ENCODE data around the gene BLTP2. TPM values are rescaled to one million over a fixed set of nuclear protein-coding genes. Genes with fewer than 3 reads are reported as not detected.

Gene BLTP2
- 54.8 TPM for polyA plus RNA-seq (2013, experiment 1 of 2)
- polyA plus RNA-seq (2013, experiment 2 of 2), result 57.3 TPM

GRCh38 chr17:28644787-28645575 lies at the start of gene BLTP2:
Gene BLTP2 (minus strand): TSS chr17:28645158. CDS start chr17:28645056, 102 bp downstream.
- Histone ChIP-seq H3K4me1 (ENCODE audit: control insufficient read depth, insufficient read depth, low read depth, low read length) (peaks cover 4% of the 10 kb centered on the region), H3K4me2 (ENCODE audit: low read length, poor library complexity, severe bottlenecking) (peak within 1 kb of the TSS; percentile 100), H3K36me3 (ENCODE audit: control insufficient read depth in 1 of 2, insufficient read depth in 2 of 2, low read depth in 1 of 2, low read length in 2 of 2) (peaks cover 30 to 48% of the 10 kb centered on the region in 2 experiments), H3K9me3 (ENCODE audit: control insufficient read depth, low read length) (no peaks in the 10 kb centered on the region), H2AFZ (ENCODE audit: low read depth, low read length) (peak within 1 kb of the TSS; percentile 83), H3K4me3 (ENCODE audit: insufficient read depth in 1 of 2, low read depth in 1 of 2, low read length in 2 of 2) (peak within 1 kb of the TSS; percentile 85 to 98), H3K14ac (ENCODE audit: low read length in 2 of 2) (peak within 1 kb of the TSS in 1 of 2 experiments; percentile 37), H3K9ac (ENCODE audit: low read length) (peak within 1 kb of the TSS; percentile 90), H3K27me3 (ENCODE audit: control insufficient read depth in 1 of 2, insufficient read depth in 1 of 2, low read length in 2 of 2) (no peaks in the 10 kb centered on the region), H3K4ac (ENCODE audit: low read depth in 1 of 2, low read length in 2 of 2) (peak within 1 kb of the TSS; percentile 60 to 95), H3K18ac (ENCODE audit: low read depth in 1 of 2, low read length in 2 of 2) (peak within 1 kb of the TSS; percentile 88 to 96), H2BK15ac (ENCODE audit: low read depth, poor library complexity, severe bottlenecking) (no peak within 1 kb of the TSS), H2AK5ac (ENCODE audit: low read length, severe bottlenecking) (peak within 1 kb of the TSS; percentile 49), H4K91ac (ENCODE audit: low read length) (peak within 1 kb of the TSS; percentile 21), H3K79me1 (replicated peaks; ENCODE audit: low read length, poor library complexity, severe bottlenecking) (peaks cover 37% of the 10 kb centered on the region), H4K8ac (ENCODE audit: low read length) (peak within 1 kb of the TSS; percentile 67), H2BK5ac (ENCODE audit: low read depth, low read length, poor library complexity, severe bottlenecking) (no peak within 1 kb of the TSS), H2BK120ac (ENCODE audit: low read depth, low read length) (no peak within 1 kb of the TSS), H3K27ac (ENCODE audit: low read length, poor library complexity, severe bottlenecking) (peak within 1 kb of the TSS; percentile 75), H3K23ac (ENCODE audit: low read length in 2 of 2) (no peak within 1 kb of the TSS), H2BK12ac (ENCODE audit: low read length in 2 of 2) (no peak within 1 kb of the TSS)
- under 1% methylated on average over 64 of the region's 89 CpGs for WGBS
- DNase-seq, result peak; percentile 95

- Histone ChIP-seq H3K79me1 (replicated peaks; ENCODE audit: low read length, poor library complexity, severe bottlenecking) (peaks cover 14% of the 10 kb centered on the region), H2BK5ac (ENCODE audit: low read depth, low read length, poor library complexity, severe bottlenecking) (no peak overlapping the region), H3K4me2 (ENCODE audit: low read length, poor library complexity, severe bottlenecking) (no peak overlapping the region), H2AFZ (ENCODE audit: low read depth, low read length) (no peak overlapping the region), H3K9me3 (ENCODE audit: control insufficient read depth, low read length) (no peaks in the 10 kb centered on the region), H3K4ac (ENCODE audit: low read depth in 1 of 2, low read length in 2 of 2) (no peak overlapping the region), H3K18ac (ENCODE audit: low read depth in 1 of 2, low read length in 2 of 2) (no peak overlapping the region), H3K4me1 (ENCODE audit: control insufficient read depth, insufficient read depth, low read depth, low read length) (no peaks in the 10 kb centered on the region), H2BK120ac (ENCODE audit: low read depth, low read length) (no peak overlapping the region), H3K9ac (ENCODE audit: low read length) (no peak overlapping the region), H3K14ac (ENCODE audit: low read length in 2 of 2) (no peak overlapping the region), H4K91ac (ENCODE audit: low read length) (no peak overlapping the region), H2BK12ac (ENCODE audit: low read length in 2 of 2) (no peak overlapping the region), H3K23ac (ENCODE audit: low read length in 2 of 2) (no peak overlapping the region), H3K27ac (ENCODE audit: low read length, poor library complexity, severe bottlenecking) (no peak overlapping the region), H2AK5ac (ENCODE audit: low read length, severe bottlenecking) (no peak overlapping the region), H4K8ac (ENCODE audit: low read length) (no peak overlapping the region), H3K27me3 (ENCODE audit: control insufficient read depth in 1 of 2, insufficient read depth in 1 of 2, low read length in 2 of 2) (no peaks in the 10 kb centered on the region), H2BK15ac (ENCODE audit: low read depth, poor library complexity, severe bottlenecking) (no peak overlapping the region), H3K36me3 (ENCODE audit: control insufficient read depth in 1 of 2, insufficient read depth in 2 of 2, low read depth in 1 of 2, low read length in 2 of 2) (peaks cover 85 to 92% of the 10 kb centered on the region in 2 experiments), H3K4me3 (ENCODE audit: insufficient read depth in 1 of 2, low read depth in 1 of 2, low read length in 2 of 2) (no peak overlapping the region)
- WGBS, result 100% methylated on average over 1 of the region's 1 CpG
- no peak for DNase-seq
These were observed 48.9 kb upstream of the BLTP2 start for GRCh38 chr17:28693869-28694268.

- no peak overlapping the region for H3K14ac ChIP-seq (ENCODE audit: low read length in 2 of 2)
- no peak overlapping the region for H2BK120ac ChIP-seq (ENCODE audit: low read depth, low read length)
- H2AK5ac ChIP-seq (ENCODE audit: low read length, severe bottlenecking), result no peak overlapping the region
- no peak overlapping the region for H3K23ac ChIP-seq (ENCODE audit: low read length in 2 of 2)
- no peaks in the 10 kb centered on the region for H3K27me3 ChIP-seq (ENCODE audit: control insufficient read depth in 1 of 2, insufficient read depth in 1 of 2, low read length in 2 of 2)
- H3K4me1 ChIP-seq (ENCODE audit: control insufficient read depth, insufficient read depth, low read depth, low read length), result no peaks in the 10 kb centered on the region
- H3K36me3 ChIP-seq (ENCODE audit: control insufficient read depth in 1 of 2, insufficient read depth in 2 of 2, low read depth in 1 of 2, low read length in 2 of 2), result peaks cover 80 to 93% of the 10 kb centered on the region in 2 experiments
- no peak overlapping the region for H4K8ac ChIP-seq (ENCODE audit: low read length)
- H3K4me2 ChIP-seq (ENCODE audit: low read length, poor library complexity, severe bottlenecking), result no peak overlapping the region
- no peak overlapping the region for H2AFZ ChIP-seq (ENCODE audit: low read depth, low read length)
- H2BK12ac ChIP-seq (ENCODE audit: low read length in 2 of 2), result no peak overlapping the region
- H3K9me3 ChIP-seq (ENCODE audit: control insufficient read depth, low read length), result no peaks in the 10 kb centered on the region
- no peak overlapping the region for H2BK5ac ChIP-seq (ENCODE audit: low read depth, low read length, poor library complexity, severe bottlenecking)
- H3K27ac ChIP-seq (ENCODE audit: low read length, poor library complexity, severe bottlenecking), result no peak overlapping the region
- no peak overlapping the region for H3K4ac ChIP-seq (ENCODE audit: low read depth in 1 of 2, low read length in 2 of 2)
- H3K18ac ChIP-seq (ENCODE audit: low read depth in 1 of 2, low read length in 2 of 2), result no peak overlapping the region
- no peak overlapping the region for H2BK15ac ChIP-seq (ENCODE audit: low read depth, poor library complexity, severe bottlenecking)
- 100% methylated on average over 2 of the region's 3 CpGs for WGBS
- no peak overlapping the region for H3K4me3 ChIP-seq (ENCODE audit: insufficient read depth in 1 of 2, low read depth in 1 of 2, low read length in 2 of 2)
- no peak overlapping the region for H4K91ac ChIP-seq (ENCODE audit: low read length)
- DNase-seq, result no peak
- no peak overlapping the region for H3K9ac ChIP-seq (ENCODE audit: low read length)
- H3K79me1 ChIP-seq (replicated peaks; ENCODE audit: low read length, poor library complexity, severe bottlenecking), result peaks cover 16% of the 10 kb centered on the region
These were observed 44.1 kb upstream of the BLTP2 start for GRCh38 chr17:28689011-28689410.

- Histone ChIP-seq H3K27me3 (ENCODE audit: control insufficient read depth in 1 of 2, insufficient read depth in 1 of 2, low read length in 2 of 2) (no peaks in the 10 kb centered on the region), H3K4me1 (ENCODE audit: control insufficient read depth, insufficient read depth, low read depth, low read length) (no peaks in the 10 kb centered on the region), H3K14ac (ENCODE audit: low read length in 2 of 2) (no peak overlapping the region), H3K79me1 (replicated peaks; ENCODE audit: low read length, poor library complexity, severe bottlenecking) (peaks cover 12% of the 10 kb centered on the region), H2BK12ac (ENCODE audit: low read length in 2 of 2) (no peak overlapping the region), H3K27ac (ENCODE audit: low read length, poor library complexity, severe bottlenecking) (no peak overlapping the region), H3K4ac (ENCODE audit: low read depth in 1 of 2, low read length in 2 of 2) (no peak overlapping the region), H4K91ac (ENCODE audit: low read length) (no peak overlapping the region), H3K4me2 (ENCODE audit: low read length, poor library complexity, severe bottlenecking) (no peak overlapping the region), H3K18ac (ENCODE audit: low read depth in 1 of 2, low read length in 2 of 2) (no peak overlapping the region), H3K4me3 (ENCODE audit: insufficient read depth in 1 of 2, low read depth in 1 of 2, low read length in 2 of 2) (no peak overlapping the region), H2AK5ac (ENCODE audit: low read length, severe bottlenecking) (no peak overlapping the region), H4K8ac (ENCODE audit: low read length) (no peak overlapping the region), H3K9me3 (ENCODE audit: control insufficient read depth, low read length) (no peaks in the 10 kb centered on the region), H3K23ac (ENCODE audit: low read length in 2 of 2) (no peak overlapping the region), H2AFZ (ENCODE audit: low read depth, low read length) (no peak overlapping the region), H2BK5ac (ENCODE audit: low read depth, low read length, poor library complexity, severe bottlenecking) (no peak overlapping the region), H3K36me3 (ENCODE audit: control insufficient read depth in 1 of 2, insufficient read depth in 2 of 2, low read depth in 1 of 2, low read length in 2 of 2) (peaks cover 79 to 91% of the 10 kb centered on the region in 2 experiments), H2BK120ac (ENCODE audit: low read depth, low read length) (no peak overlapping the region), H3K9ac (ENCODE audit: low read length) (no peak overlapping the region), H2BK15ac (ENCODE audit: low read depth, poor library complexity, severe bottlenecking) (no peak overlapping the region)
- no peak for DNase-seq
- 100% methylated on average over 1 of the region's 4 CpGs for WGBS
These were observed 43.5 kb upstream of the BLTP2 start for GRCh38 chr17:28688481-28688880.
